ENCODE measurements around the gene HNRNPF. TPM values are rescaled to one million over a fixed set of nuclear protein-coding genes. Genes with fewer than 3 reads are reported as not detected.
"Not testable (repeated sequence)": the region's sequence is repeated elsewhere in the genome, so short reads cannot be mapped to it uniquely, and the experiment has no call there.

The HNRNPF gene
- total and polyA plus RNA-seq, 5 donors from 2014 or later: 143 to 350 (median 316) TPM

- no peak for ATAC-seq (ENCODE audit: low read depth in 2 of 2)
Observed at GRCh38 chr10:43341450-43341849, 67.5 kb downstream of the HNRNPF start.

GRCh38 chr10:43340619-43341018, 68.4 kb downstream of the HNRNPF start:
- DNase-seq (no peak), ATAC-seq (ENCODE audit: low read depth in 2 of 2) (no peak)
- Mint-ChIP-seq H3K36me3 (no peaks in the 10 kb centered on the region), H3K4me3 (no peak overlapping the region), H3K4me1 (peaks cover 0 to 17% (median 3%) of the 10 kb centered on the region in 4 donors), H3K27ac (no peak overlapping the region), H3K9me3 (peaks cover 0 to 1% (median 0%) of the 10 kb centered on the region in 7 donors), H3K27me3 (peaks cover 5% of the 10 kb centered on the region)
- H3K36me3 ChIP-seq (ENCODE audit: control insufficient read depth, insufficient read depth, low read length): no peaks in the 10 kb centered on the region
- H3K27me3 ChIP-seq (ENCODE audit: control insufficient read depth, insufficient read depth, low read length): no peaks in the 10 kb centered on the region
- no peaks in the 10 kb centered on the region for H3K4me1 ChIP-seq (ENCODE audit: control insufficient read depth, insufficient read depth, low read length, poor library complexity, severe bottlenecking)
- no peak overlapping the region for H3K4me3 ChIP-seq (ENCODE audit: low read depth, low read length)
- no peak overlapping the region for H3K27ac ChIP-seq (ENCODE audit: insufficient read depth, low read length, poor library complexity, severe bottlenecking)
- H3K9me3 ChIP-seq (ENCODE audit: control insufficient read depth in 2 of 2, low read length in 2 of 2): no peaks in the 10 kb centered on the region

More at GRCh38 chr10:43341450-43341849, 67.5 kb downstream of the HNRNPF start:
- Histone ChIP-seq H3K9me3 (ENCODE audit: control insufficient read depth in 2 of 2, low read length in 2 of 2) (no peaks in the 10 kb centered on the region), H3K27ac (ENCODE audit: insufficient read depth, low read length, poor library complexity, severe bottlenecking) (no peak overlapping the region), H3K4me3 (ENCODE audit: low read depth, low read length) (no peak overlapping the region), H3K4me1 (ENCODE audit: control insufficient read depth, insufficient read depth, low read length, poor library complexity, severe bottlenecking) (no peaks in the 10 kb centered on the region), H3K36me3 (ENCODE audit: control insufficient read depth, insufficient read depth, low read length) (no peaks in the 10 kb centered on the region), H3K27me3 (ENCODE audit: control insufficient read depth, insufficient read depth, low read length) (no peaks in the 10 kb centered on the region)
- H3K27me3 Mint-ChIP-seq: peaks cover 5% of the 10 kb centered on the region
- H3K36me3 Mint-ChIP-seq: no peaks in the 10 kb centered on the region
- H3K4me3 Mint-ChIP-seq: no peak overlapping the region
- H3K27ac Mint-ChIP-seq: peak overlapping the region in 1 of 3 donors; percentile 36
- peaks cover 0 to 17% (median 3%) of the 10 kb centered on the region in 4 donors for H3K4me1 Mint-ChIP-seq
- H3K9me3 Mint-ChIP-seq: peaks cover 0 to 1% (median 0%) of the 10 kb centered on the region in 7 donors
- DNase-seq: no peak

GRCh38 chr10:43340101-43340500, 68.9 kb downstream of the HNRNPF start:
- no peaks in the 10 kb centered on the region for H3K9me3 ChIP-seq (ENCODE audit: control insufficient read depth in 2 of 2, low read length in 2 of 2)
- H3K27ac Mint-ChIP-seq: no peak overlapping the region
- H3K27me3 ChIP-seq (ENCODE audit: control insufficient read depth, insufficient read depth, low read length): no peaks in the 10 kb centered on the region
- H3K9me3 Mint-ChIP-seq: peaks cover 0 to 1% (median 0%) of the 10 kb centered on the region in 7 donors
- H3K36me3 Mint-ChIP-seq: no peaks in the 10 kb centered on the region
- ATAC-seq (ENCODE audit: low read depth in 2 of 2): no peak
- DNase-seq: no peak
- H3K4me3 ChIP-seq (ENCODE audit: low read depth, low read length): no peak overlapping the region
- no peak overlapping the region for H3K4me3 Mint-ChIP-seq
- no peaks in the 10 kb centered on the region for H3K4me1 ChIP-seq (ENCODE audit: control insufficient read depth, insufficient read depth, low read length, poor library complexity, severe bottlenecking)
- peaks cover 4% of the 10 kb centered on the region for H3K27me3 Mint-ChIP-seq
- H3K27ac ChIP-seq (ENCODE audit: insufficient read depth, low read length, poor library complexity, severe bottlenecking): no peak overlapping the region
- peaks cover 0 to 17% (median 3%) of the 10 kb centered on the region in 4 donors for H3K4me1 Mint-ChIP-seq
- H3K36me3 ChIP-seq (ENCODE audit: control insufficient read depth, insufficient read depth, low read length): no peaks in the 10 kb centered on the region

GRCh38 chr10:43339136-43339535, 69.8 kb downstream of the HNRNPF start:
- Mint-ChIP-seq H3K4me3 (no peak overlapping the region), H3K9me3 (peaks cover 0 to 1% (median 0%) of the 10 kb centered on the region in 7 donors), H3K27me3 (no peaks in the 10 kb centered on the region), H3K4me1 (peaks cover 0 to 18% (median 3%) of the 10 kb centered on the region in 4 donors), H3K36me3 (no peaks in the 10 kb centered on the region), H3K27ac (peak overlapping the region in 2 of 3 donors; percentile 28 to 45)
- Histone ChIP-seq H3K9me3 (ENCODE audit: control insufficient read depth in 2 of 2, low read length in 2 of 2) (no peaks in the 10 kb centered on the region), H3K27me3 (ENCODE audit: control insufficient read depth, insufficient read depth, low read length) (no peaks in the 10 kb centered on the region), H3K4me3 (ENCODE audit: low read depth, low read length) (no peak overlapping the region), H3K27ac (ENCODE audit: insufficient read depth, low read length, poor library complexity, severe bottlenecking) (no peak overlapping the region), H3K4me1 (ENCODE audit: control insufficient read depth, insufficient read depth, low read length, poor library complexity, severe bottlenecking) (no peaks in the 10 kb centered on the region), H3K36me3 (ENCODE audit: control insufficient read depth, insufficient read depth, low read length) (no peaks in the 10 kb centered on the region)
- DNase-seq (no peak), ATAC-seq (ENCODE audit: low read depth in 2 of 2) (no peak)

DNA sequence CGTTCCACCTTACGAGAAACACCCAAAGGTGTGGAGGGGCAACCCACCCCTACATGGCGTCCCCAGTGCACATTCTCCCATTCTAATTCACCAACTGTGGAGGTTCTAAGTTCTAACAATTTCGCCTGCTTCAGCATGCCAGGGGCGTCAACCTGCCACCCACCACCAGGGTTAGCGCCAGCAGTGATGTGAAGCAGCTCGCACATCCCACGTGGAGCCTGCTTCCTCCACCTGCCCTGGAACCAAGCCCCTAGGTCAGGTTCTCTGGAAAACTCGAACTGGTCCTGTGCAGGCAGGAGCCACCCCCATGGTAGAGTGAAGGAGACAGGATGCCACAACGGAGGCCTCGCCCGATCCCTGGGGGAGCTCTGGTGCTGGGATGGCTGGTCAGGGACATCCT, 70.9 kb downstream of the HNRNPF start:
- no peaks in the 10 kb centered on the region for H3K27me3 Mint-ChIP-seq
- ATAC-seq (ENCODE audit: low read depth in 2 of 2) (no peak), DNase-seq (no peak)
- no peaks in the 10 kb centered on the region for H3K36me3 ChIP-seq (ENCODE audit: control insufficient read depth, insufficient read depth, low read length)
- no peak overlapping the region for H3K4me3 ChIP-seq (ENCODE audit: low read depth, low read length)
- no peak overlapping the region for H3K27ac ChIP-seq (ENCODE audit: insufficient read depth, low read length, poor library complexity, severe bottlenecking)
- H3K4me1 Mint-ChIP-seq: peaks cover 0 to 25% (median 8%) of the 10 kb centered on the region in 4 donors
- peak overlapping the region in 2 of 3 donors; percentile 58 to 85 for H3K27ac Mint-ChIP-seq
- H3K27me3 ChIP-seq (ENCODE audit: control insufficient read depth, insufficient read depth, low read length): no peaks in the 10 kb centered on the region
- no peak overlapping the region for H3K4me3 Mint-ChIP-seq
- no peaks in the 10 kb centered on the region for H3K9me3 ChIP-seq (ENCODE audit: control insufficient read depth in 2 of 2, low read length in 2 of 2)
- no peaks in the 10 kb centered on the region for H3K36me3 Mint-ChIP-seq
- peaks cover under 1% of the 10 kb centered on the region for H3K4me1 ChIP-seq (ENCODE audit: control insufficient read depth, insufficient read depth, low read length, poor library complexity, severe bottlenecking)
- H3K9me3 Mint-ChIP-seq: peaks cover 0 to 1% (median 0%) of the 10 kb centered on the region in 7 donors

- H3K27ac ChIP-seq (ENCODE audit: insufficient read depth, low read length, poor library complexity, severe bottlenecking); H3K36me3 Mint-ChIP-seq; DNase-seq; H3K4me3 ChIP-seq (ENCODE audit: low read depth, low read length); H3K9me3 Mint-ChIP-seq; H3K4me3 Mint-ChIP-seq; H3K27ac Mint-ChIP-seq; H3K9me3 ChIP-seq (ENCODE audit: control insufficient read depth in 2 of 2, low read length in 2 of 2); H3K36me3 ChIP-seq (ENCODE audit: control insufficient read depth, insufficient read depth, low read length); H3K27me3 ChIP-seq (ENCODE audit: control insufficient read depth, insufficient read depth, low read length); H3K27me3 Mint-ChIP-seq; ATAC-seq (ENCODE audit: low read depth in 2 of 2); H3K4me1 ChIP-seq (ENCODE audit: control insufficient read depth, insufficient read depth, low read length, poor library complexity, severe bottlenecking): not testable (repeated sequence)
- H3K4me1 Mint-ChIP-seq: peaks cover 0 to 31% (median 10%) of the 10 kb centered on the region in 4 donors
Observed at GRCh38 chr10:43337536-43337935, 71.5 kb downstream of the HNRNPF start.

- Mint-ChIP-seq H3K27ac (peak overlapping the region in 1 of 3 donors; percentile 18), H3K9me3 (peaks cover 0 to 1% (median 0%) of the 10 kb centered on the region in 7 donors), H3K36me3 (no peaks in the 10 kb centered on the region), H3K4me3 (no peak overlapping the region), H3K27me3 (no peaks in the 10 kb centered on the region), H3K4me1 (peaks cover 7 to 39% (median 17%) of the 10 kb centered on the region in 4 donors)
- Histone ChIP-seq H3K4me1 (ENCODE audit: control insufficient read depth, insufficient read depth, low read length, poor library complexity, severe bottlenecking) (peaks cover 14% of the 10 kb centered on the region), H3K36me3 (ENCODE audit: control insufficient read depth, insufficient read depth, low read length) (no peaks in the 10 kb centered on the region), H3K27ac (ENCODE audit: insufficient read depth, low read length, poor library complexity, severe bottlenecking) (no peak overlapping the region), H3K9me3 (ENCODE audit: control insufficient read depth in 2 of 2, low read length in 2 of 2) (no peaks in the 10 kb centered on the region), H3K27me3 (ENCODE audit: control insufficient read depth, insufficient read depth, low read length) (no peaks in the 10 kb centered on the region), H3K4me3 (ENCODE audit: low read depth, low read length) (no peak overlapping the region)
- no peak for DNase-seq
- no peak for ATAC-seq (ENCODE audit: low read depth in 2 of 2)
Observed at GRCh38 chr10:43336641-43337318, 72.2 kb downstream of the HNRNPF start.

- no peak overlapping the region for H3K4me3 ChIP-seq (ENCODE audit: low read depth, low read length)
- DNase-seq (no peak), ATAC-seq (ENCODE audit: low read depth in 2 of 2) (no peak)
- no peaks in the 10 kb centered on the region for H3K36me3 ChIP-seq (ENCODE audit: control insufficient read depth, insufficient read depth, low read length)
- Mint-ChIP-seq H3K36me3 (no peaks in the 10 kb centered on the region), H3K9me3 (peaks cover 0 to 1% (median 0%) of the 10 kb centered on the region in 7 donors), H3K4me1 (peaks cover 10 to 43% (median 20%) of the 10 kb centered on the region in 4 donors), H3K27ac (peak overlapping the region in 1 of 3 donors; percentile 62), H3K4me3 (no peak overlapping the region), H3K27me3 (no peaks in the 10 kb centered on the region)
- H3K4me1 ChIP-seq (ENCODE audit: control insufficient read depth, insufficient read depth, low read length, poor library complexity, severe bottlenecking): peaks cover 21% of the 10 kb centered on the region
- no peaks in the 10 kb centered on the region for H3K27me3 ChIP-seq (ENCODE audit: control insufficient read depth, insufficient read depth, low read length)
- H3K27ac ChIP-seq (ENCODE audit: insufficient read depth, low read length, poor library complexity, severe bottlenecking): no peak overlapping the region
- no peaks in the 10 kb centered on the region for H3K9me3 ChIP-seq (ENCODE audit: control insufficient read depth in 2 of 2, low read length in 2 of 2)
Observed at GRCh38 chr10:43336061-43336460, 72.9 kb downstream of the HNRNPF start.

Data from CD4-positive, CD25-positive, alpha-beta regulatory T cell (primary cell).